GM19099 (cell line): ENCODE data around the gene ABHD6.
A peak's percentile ranks its signal among the peaks of the same experiment; 100 is the strongest.

Experiments
- POLR2A ChIP-seq: IDR thresholded peaks from 3 replicates; pipeline ENCODE4 v1.6.1; 2011; ENCODE audit warnings: low read depth; ENCODE audit not compliant: insufficient read length; ENCODE audit errors: extremely low read depth

The ABHD6 gene, protein sequence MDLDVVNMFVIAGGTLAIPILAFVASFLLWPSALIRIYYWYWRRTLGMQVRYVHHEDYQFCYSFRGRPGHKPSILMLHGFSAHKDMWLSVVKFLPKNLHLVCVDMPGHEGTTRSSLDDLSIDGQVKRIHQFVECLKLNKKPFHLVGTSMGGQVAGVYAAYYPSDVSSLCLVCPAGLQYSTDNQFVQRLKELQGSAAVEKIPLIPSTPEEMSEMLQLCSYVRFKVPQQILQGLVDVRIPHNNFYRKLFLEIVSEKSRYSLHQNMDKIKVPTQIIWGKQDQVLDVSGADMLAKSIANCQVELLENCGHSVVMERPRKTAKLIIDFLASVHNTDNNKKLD

GRCh38 chr3:58237238-58237940 lies at the start of gene ABHD6:
Gene ABHD6 (plus strand): TSS chr3:58237792. CDS start chr3:58256587, 18,795 bp downstream.
- peak; percentile 28 for TF ChIP-seq POLR2A

DNA sequence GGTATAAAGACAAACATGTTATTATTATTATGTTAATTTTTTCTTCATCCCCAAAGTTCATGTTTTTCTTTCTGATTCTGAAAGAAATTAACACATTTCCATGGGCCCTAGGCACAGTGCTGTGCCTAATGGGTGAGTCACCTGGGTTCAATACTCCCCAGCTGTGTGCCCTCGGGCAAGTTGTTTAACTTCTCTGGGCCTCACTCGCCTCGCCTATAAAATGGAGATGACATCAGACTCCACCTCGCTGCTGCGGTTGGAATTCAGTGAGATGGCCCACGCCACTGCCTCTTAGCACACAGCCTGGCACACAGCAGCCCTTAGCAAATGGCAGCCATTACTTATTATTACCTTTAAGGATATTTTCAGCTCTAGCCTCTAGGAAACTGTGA lies 49.4 kb upstream of the ABHD6 start:
- TF ChIP-seq POLR2A, result no peak

DNA sequence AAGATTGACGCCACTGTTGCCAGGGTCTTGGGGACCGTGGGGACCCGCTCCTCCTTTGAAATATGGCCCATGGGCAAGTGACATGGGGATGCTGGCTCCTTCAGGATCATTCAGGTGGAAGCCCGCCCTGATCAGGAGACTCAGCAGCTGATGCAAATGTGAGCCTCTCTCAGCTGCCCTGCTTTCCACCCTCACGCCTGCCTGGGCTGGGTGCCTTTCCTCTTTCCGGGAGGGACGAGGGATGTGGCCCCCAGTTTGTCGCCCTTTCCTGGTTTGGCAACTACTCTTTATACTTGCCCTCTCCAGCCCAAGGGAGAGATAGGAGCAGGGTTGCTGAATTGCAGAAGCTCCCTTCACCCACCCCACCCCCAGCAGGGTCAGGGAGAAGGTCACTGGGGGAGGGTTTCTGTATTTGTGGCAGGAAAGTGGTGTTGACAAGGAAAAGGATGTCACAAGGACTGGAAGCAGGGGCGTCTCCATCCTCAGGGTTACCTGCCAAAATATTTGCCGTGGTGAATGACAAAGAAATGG lies 48.6 kb upstream of the ABHD6 start:
- no peak for TF ChIP-seq POLR2A

- TF ChIP-seq POLR2A, result no peak
These were observed 47.9 kb upstream of the ABHD6 start for GRCh38 chr3:58189691-58190090.

DNA sequence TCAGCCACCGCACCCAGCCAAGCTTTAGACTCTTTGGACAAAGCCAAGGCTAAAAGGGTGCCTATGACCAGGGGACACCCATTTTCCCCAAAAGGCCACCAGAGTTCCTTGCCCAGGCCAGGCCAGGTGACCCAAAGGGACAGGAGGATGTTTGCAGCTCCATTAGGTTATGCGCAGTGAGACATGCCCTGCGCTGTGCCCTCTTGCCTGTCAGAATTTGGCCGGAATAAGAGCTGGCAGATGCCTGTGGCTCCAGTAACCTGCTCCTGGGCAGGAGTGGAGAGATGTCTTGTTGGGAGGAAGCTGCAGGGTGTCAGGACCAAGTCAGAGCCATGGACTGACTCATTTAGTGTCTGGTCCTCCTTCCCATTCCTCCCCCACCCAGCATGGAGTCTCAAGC lies 47.3 kb upstream of the ABHD6 start:
- TF ChIP-seq POLR2A, result no peak

GRCh38 chr3:58190882-58191281 lies 46.7 kb upstream of the ABHD6 start:
- no peak for TF ChIP-seq POLR2A

DNA sequence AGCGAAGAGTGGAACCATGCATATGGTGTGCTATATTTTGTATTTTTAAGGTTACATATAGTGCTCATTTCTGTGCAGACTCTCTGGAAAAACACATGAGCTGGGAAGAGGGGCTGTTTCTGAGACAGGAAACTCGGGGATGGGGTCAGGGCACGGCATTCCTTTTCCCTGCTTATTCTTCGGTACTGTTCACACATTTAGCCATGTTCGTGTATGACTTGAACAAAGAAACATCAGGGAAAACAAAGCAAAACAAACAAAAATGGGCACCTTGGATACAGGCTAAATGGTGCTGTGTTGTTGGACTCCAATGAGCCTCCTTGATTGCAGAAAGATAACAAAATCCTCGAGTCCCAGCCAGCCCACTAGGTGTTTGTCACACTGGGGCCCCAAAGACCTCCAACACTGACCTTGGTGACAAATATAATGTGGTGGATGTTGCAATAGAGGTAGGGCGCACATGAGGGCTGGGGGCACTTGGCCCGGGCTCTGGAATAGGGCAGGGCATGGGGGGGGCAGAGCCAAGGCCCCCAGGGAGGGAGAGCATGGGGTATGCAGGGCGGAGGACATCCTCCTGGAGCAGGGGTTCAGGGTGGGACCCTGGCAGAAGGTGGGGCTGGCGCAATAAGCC lies 46.1 kb upstream of the ABHD6 start:
- TF ChIP-seq POLR2A, result no peak

- TF ChIP-seq POLR2A, result no peak
These were observed 45.5 kb upstream of the ABHD6 start for GRCh38 chr3:58192069-58192468.

DNA sequence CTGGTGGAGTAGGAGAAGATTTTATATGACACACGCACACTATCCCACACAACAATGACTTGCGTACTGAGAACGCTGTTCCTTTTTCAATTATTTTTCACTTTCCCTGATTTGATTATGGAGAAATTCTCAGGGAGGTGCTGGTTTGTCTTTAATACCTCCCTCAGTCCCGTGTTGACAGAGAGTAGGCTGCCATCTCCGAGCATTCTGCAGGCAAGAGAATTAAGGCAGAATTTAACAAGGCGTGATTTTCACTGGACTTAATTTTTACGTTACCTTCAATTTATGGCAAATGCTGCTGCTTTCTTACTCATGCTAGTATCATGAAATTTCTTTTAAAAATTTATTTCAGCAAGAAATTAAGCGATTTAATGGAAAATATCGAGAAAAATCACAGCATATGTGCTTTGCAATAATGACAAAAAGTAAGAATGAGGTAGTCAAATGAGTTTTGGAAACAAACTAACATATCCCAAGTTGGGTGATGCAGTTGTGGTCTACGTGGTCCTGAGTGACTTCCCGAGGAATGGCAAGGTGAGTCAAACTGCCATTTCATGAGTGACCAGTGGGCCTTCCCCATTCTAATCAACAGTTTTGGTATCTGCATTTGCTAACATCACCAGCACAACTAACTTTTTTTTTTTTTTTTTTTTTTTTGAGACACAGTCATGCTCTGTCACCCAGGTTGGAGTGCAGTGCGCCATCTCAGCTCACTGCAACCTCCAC lies 43.7 kb upstream of the ABHD6 start:
- no peak for TF ChIP-seq POLR2A

DNA sequence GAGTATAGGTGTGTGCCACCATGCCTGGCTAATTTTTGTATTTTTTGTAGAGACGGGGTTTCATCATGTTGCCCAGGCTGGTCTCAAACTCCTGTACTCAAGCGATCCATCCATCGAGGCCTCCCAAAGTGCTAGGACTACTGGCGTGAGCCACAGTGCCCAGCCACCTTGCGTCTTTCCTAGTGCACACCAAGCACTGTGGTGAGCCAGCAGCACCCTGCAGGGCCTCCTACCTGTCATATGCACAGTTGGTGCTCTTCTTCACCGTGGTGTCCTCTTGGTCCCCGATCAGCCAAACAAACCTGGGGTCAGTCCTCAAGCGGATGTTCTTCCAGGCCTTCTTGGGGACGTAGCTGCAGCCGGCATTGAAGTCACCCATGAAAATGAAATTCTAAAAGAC lies 40.0 kb upstream of the ABHD6 start:
- no peak for TF ChIP-seq POLR2A

GRCh38 chr3:58198362-58198761 lies 39.2 kb upstream of the ABHD6 start:
- TF ChIP-seq POLR2A, result no peak

DNA sequence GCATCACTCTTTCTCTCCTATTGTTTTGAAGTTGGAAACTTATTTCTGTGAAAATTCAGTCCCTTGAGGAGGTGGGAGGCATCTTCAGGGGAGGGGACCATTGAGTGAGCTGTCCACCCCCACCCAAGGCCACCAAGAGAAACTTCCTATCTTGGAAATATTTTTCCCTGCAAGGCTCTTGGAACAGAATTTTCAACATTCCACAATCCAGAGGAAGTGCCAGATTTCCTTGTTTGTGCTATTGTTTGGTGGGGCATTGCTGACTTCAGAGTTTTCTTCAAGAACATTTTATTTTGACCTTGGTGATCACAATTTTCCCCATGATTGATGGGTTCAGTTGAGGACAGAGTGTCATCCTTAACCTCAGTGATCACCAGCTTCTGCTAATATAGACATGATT lies 38.8 kb upstream of the ABHD6 start:
- no peak for TF ChIP-seq POLR2A

- TF ChIP-seq POLR2A, result no peak
These were observed 37.4 kb upstream of the ABHD6 start for GRCh38 chr3:58200121-58200709.

DNA sequence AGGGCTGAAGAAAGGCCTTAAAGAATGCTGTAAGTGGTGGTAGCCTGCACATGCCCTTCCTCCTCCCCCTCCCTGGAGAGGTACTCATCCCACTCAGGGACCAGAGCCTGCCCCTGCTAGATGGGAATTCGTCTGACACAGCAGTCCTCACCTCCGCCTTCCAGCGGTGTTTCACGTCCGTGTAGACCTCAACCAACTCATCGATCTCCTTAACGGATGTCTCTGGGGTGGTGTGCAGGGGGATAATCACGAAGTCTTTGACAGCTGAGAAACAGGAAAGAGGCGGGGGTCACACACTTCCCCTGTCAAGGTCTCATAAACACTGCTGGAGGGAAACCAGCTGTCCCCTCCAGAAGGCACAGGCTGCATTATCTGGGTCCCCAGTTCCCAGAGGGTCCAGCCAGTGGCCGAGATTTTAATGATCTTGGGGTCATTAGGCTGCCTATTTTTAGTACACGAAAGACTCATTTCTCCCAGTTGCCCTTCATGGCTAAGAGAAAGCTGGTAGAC lies 36.7 kb upstream of the ABHD6 start:
- TF ChIP-seq POLR2A, result no peak
